Parathyroid adenoma (tissue), 2 donors: ENCODE measurements around the gene ARHGAP15.

Source experiments
- H2AFZ ChIP-seq: fragments of 300-600 bp; sonication (generic); one replicate; pipeline ENCODE4 v1.7.0; 2017; ENCODE audit warnings: antibody characterized with exemption, mild to moderate bottlenecking
- H3K27ac ChIP-seq: fragments of 300-600 bp; sonication (generic); one replicate; pipeline ENCODE4 v1.7.0; 2017
- H3K27me3 ChIP-seq: fragments of 300-600 bp; sonication (generic); one replicate; pipeline ENCODE4 v1.7.0; 2017; ENCODE audit warnings: low read length; ENCODE audit not compliant: control insufficient read depth, insufficient read depth
- H3K36me3 ChIP-seq: fragments of 300-600 bp; sonication (generic); one replicate; pipeline ENCODE4 v1.7.0; 2017; ENCODE audit warnings: low read length; ENCODE audit not compliant: control insufficient read depth, insufficient read depth
- H3K4me1 ChIP-seq: fragments of 300-600 bp; sonication (generic); one replicate; pipeline ENCODE4 v1.7.0; 2017; ENCODE audit warnings: control low read depth
- H3K4me2 ChIP-seq: fragments of 300-600 bp; sonication (generic); one replicate; pipeline ENCODE4 v1.7.0; 2017; ENCODE audit warnings: low read length
- H3K4me3 ChIP-seq: fragments of 300-600 bp; sonication (generic); one replicate; pipeline ENCODE4 v1.7.0; 2017; ENCODE audit warnings: low read depth, low read length
- H3K79me2 ChIP-seq: fragments of 300-600 bp; sonication (generic); one replicate; pipeline ENCODE4 v1.7.0; 2017; ENCODE audit warnings: control low read depth
- H3K9ac ChIP-seq: fragments of 300-600 bp; sonication (generic); one replicate; pipeline ENCODE4 v1.7.0; 2017; ENCODE audit warnings: mild to moderate bottlenecking
- H3K9me3 ChIP-seq: fragments of 300-600 bp; sonication (generic); one replicate; pipeline ENCODE4 v1.7.0; 2017; ENCODE audit warnings: low read length; ENCODE audit not compliant: control insufficient read depth
- CTCF ChIP-seq: fragments of 300-600 bp; sonication (generic); IDR thresholded peaks from one replicate; pipeline ENCODE4 v1.7.0; 2017; ENCODE audit warnings: antibody characterized with exemption, mild to moderate bottlenecking
- donor health status: primary hyperparathyroidism.

Gene ARHGAP15

GRCh38 chr2:143171817-143172216, 42.6 kb downstream of the ARHGAP15 start:
- peak overlapping the region; percentile 18 for H2AFZ ChIP-seq
- no peak for TF ChIP-seq CTCF
- H3K36me3 ChIP-seq: no peaks in the 10 kb centered on the region
- no peaks in the 10 kb centered on the region for H3K79me2 ChIP-seq
- no peaks in the 10 kb centered on the region for H3K9me3 ChIP-seq
- no peak overlapping the region for H3K4me3 ChIP-seq
- H3K27me3 ChIP-seq: no peaks in the 10 kb centered on the region
- no peak overlapping the region for H3K9ac ChIP-seq
- no peak overlapping the region for H3K27ac ChIP-seq
- H3K4me2 ChIP-seq: no peak overlapping the region
- no peaks in the 10 kb centered on the region for H3K4me1 ChIP-seq

- no peaks in the 10 kb centered on the region for H3K9me3 ChIP-seq
- no peaks in the 10 kb centered on the region for H3K79me2 ChIP-seq
- no peak overlapping the region for H3K9ac ChIP-seq
- no peak overlapping the region for H3K4me3 ChIP-seq
- H3K4me1 ChIP-seq: no peaks in the 10 kb centered on the region
- TF ChIP-seq CTCF: no peak
- no peaks in the 10 kb centered on the region for H3K36me3 ChIP-seq
- H2AFZ ChIP-seq: no peak overlapping the region
- no peak overlapping the region for H3K27ac ChIP-seq
- H3K27me3 ChIP-seq: no peaks in the 10 kb centered on the region
- H3K4me2 ChIP-seq: no peak overlapping the region
These were observed 46.2 kb downstream of the ARHGAP15 start for GRCh38 chr2:143175438-143175837.

- Histone ChIP-seq H3K79me2 (no peaks in the 10 kb centered on the region), H3K4me1 (no peaks in the 10 kb centered on the region), H3K4me2 (no peak overlapping the region), H3K9ac (no peak overlapping the region), H3K27me3 (no peaks in the 10 kb centered on the region), H3K36me3 (no peaks in the 10 kb centered on the region), H3K4me3 (no peak overlapping the region), H3K27ac (no peak overlapping the region), H3K9me3 (no peaks in the 10 kb centered on the region), H2AFZ (no peak overlapping the region)
- no peak for TF ChIP-seq CTCF
These were observed 47.4 kb downstream of the ARHGAP15 start for GRCh38 chr2:143176606-143177005.

GRCh38 chr2:143177096-143177786, 48.0 kb downstream of the ARHGAP15 start:
- TF ChIP-seq CTCF: no peak
- no peak overlapping the region for H3K27ac ChIP-seq
- no peaks in the 10 kb centered on the region for H3K4me1 ChIP-seq
- no peak overlapping the region for H2AFZ ChIP-seq
- H3K9me3 ChIP-seq: no peaks in the 10 kb centered on the region
- no peaks in the 10 kb centered on the region for H3K79me2 ChIP-seq
- H3K27me3 ChIP-seq: no peaks in the 10 kb centered on the region
- no peak overlapping the region for H3K9ac ChIP-seq
- H3K4me2 ChIP-seq: no peak overlapping the region
- no peaks in the 10 kb centered on the region for H3K36me3 ChIP-seq
- H3K4me3 ChIP-seq: no peak overlapping the region

- no peaks in the 10 kb centered on the region for H3K27me3 ChIP-seq
- no peak overlapping the region for H3K27ac ChIP-seq
- no peaks in the 10 kb centered on the region for H3K9me3 ChIP-seq
- H3K79me2 ChIP-seq: no peaks in the 10 kb centered on the region
- no peaks in the 10 kb centered on the region for H3K4me1 ChIP-seq
- no peaks in the 10 kb centered on the region for H3K36me3 ChIP-seq
- H3K4me2 ChIP-seq: no peak overlapping the region
- no peak for TF ChIP-seq CTCF
- H2AFZ ChIP-seq: no peak overlapping the region
- H3K9ac ChIP-seq: no peak overlapping the region
- no peak overlapping the region for H3K4me3 ChIP-seq
These were observed 52.3 kb downstream of the ARHGAP15 start for GRCh38 chr2:143181494-143181893.
